ENCODE results near the gene SOX6.

- TF ChIP-seq CTCF (IDR thresholded peaks at IDR 0.05) (no peak), EP300 (IDR thresholded peaks at IDR 0.05) (no peak), POLR2A (IDR thresholded peaks at IDR 0.05; ENCODE audit: low read depth) (no peak)
Measured at GRCh38 chr11:16096336-16096735, 260.0 kb downstream of the SOX6 start.

Measured in esophagus muscularis mucosa (tissue), 4 donors.